Measurements from ENCODE around the gene LMO7. TPM values are rescaled to one million over a fixed set of nuclear protein-coding genes. Genes with fewer than 3 reads are reported as not detected.

Gene LMO7
- total and polyA plus RNA-seq, 2 donors from 2014 or later = 44.0 to 138 TPM

DNA sequence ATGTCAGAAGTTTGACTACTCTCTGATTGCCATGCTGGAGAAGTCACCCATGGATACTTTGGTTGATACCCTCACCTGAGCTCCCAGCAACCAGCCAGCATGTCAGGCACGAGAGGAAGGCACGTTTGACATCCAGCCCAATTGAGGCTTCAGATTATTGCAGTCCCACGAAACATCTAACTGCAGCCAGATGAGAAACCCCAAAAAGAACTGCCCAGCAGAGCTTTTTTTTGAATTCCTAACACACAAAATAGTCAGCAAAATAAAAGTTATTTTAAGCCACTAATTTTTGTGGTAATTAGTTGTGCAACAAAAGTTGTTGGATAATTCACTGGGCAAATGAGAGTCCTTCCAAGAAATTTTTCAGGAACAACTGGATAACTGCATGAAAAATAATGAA, 259.0 kb downstream of the LMO7 start:
- FAIRE-seq = no peak
- H3K9ac ChIP-seq (ENCODE audit: low read length in 3 of 3) = no peak overlapping the region
- intact Hi-C loops (cut with DNase I) = no loop called here
- H3K4me1 ChIP-seq (ENCODE audit: control insufficient read depth in 2 of 3, insufficient read depth in 2 of 3, low read depth in 1 of 3, low read length in 3 of 3) = no peaks in the 10 kb centered on the region
- H3K9me3 ChIP-seq (ENCODE audit: control insufficient read depth in 2 of 3, insufficient read depth in 1 of 3, low read length in 3 of 3) = no peaks in the 10 kb centered on the region
- H3K36me3 ChIP-seq (ENCODE audit: control insufficient read depth in 2 of 3, insufficient read depth in 3 of 3, low read length in 3 of 3) = no peaks in the 10 kb centered on the region
- H3K27ac ChIP-seq (ENCODE audit: low read depth in 2 of 2, low read length in 2 of 2) = no peak overlapping the region
- no peak overlapping the region for H3K4me3 ChIP-seq (ENCODE audit: low read length in 3 of 3)
- H3K27me3 ChIP-seq (ENCODE audit: control insufficient read depth, insufficient read depth, low read length) = no peaks in the 10 kb centered on the region
- DNase-seq = no peak
- no peak for TF ChIP-seq CTCF (IDR thresholded peaks at IDR 0.05; ENCODE audit: borderline replicate concordance, extremely low read depth, insufficient read depth)

GRCh38 chr13:75896271-75896670, 260.1 kb downstream of the LMO7 start:
- H3K9ac ChIP-seq (ENCODE audit: low read length in 3 of 3) = no peak overlapping the region
- no peaks in the 10 kb centered on the region for H3K4me1 ChIP-seq (ENCODE audit: control insufficient read depth in 2 of 3, insufficient read depth in 2 of 3, low read depth in 1 of 3, low read length in 3 of 3)
- H3K27ac ChIP-seq (ENCODE audit: low read depth in 2 of 2, low read length in 2 of 2) = no peak overlapping the region
- DNase-seq = no peak
- H3K4me3 ChIP-seq (ENCODE audit: low read length in 3 of 3) = no peak overlapping the region
- no peak for FAIRE-seq
- no peaks in the 10 kb centered on the region for H3K36me3 ChIP-seq (ENCODE audit: control insufficient read depth in 2 of 3, insufficient read depth in 3 of 3, low read length in 3 of 3)
- TF ChIP-seq CTCF (IDR thresholded peaks at IDR 0.05; ENCODE audit: borderline replicate concordance, extremely low read depth, insufficient read depth) = no peak
- no peaks in the 10 kb centered on the region for H3K9me3 ChIP-seq (ENCODE audit: control insufficient read depth in 2 of 3, insufficient read depth in 1 of 3, low read length in 3 of 3)
- intact Hi-C loops (cut with DNase I) = no loop called here
- H3K27me3 ChIP-seq (ENCODE audit: control insufficient read depth, insufficient read depth, low read length) = no peaks in the 10 kb centered on the region

GRCh38 chr13:75897386-75897785, 261.3 kb downstream of the LMO7 start:
- intact Hi-C loops (cut with DNase I) = no loop called here
- no peak overlapping the region for H3K4me3 ChIP-seq (ENCODE audit: low read length in 3 of 3)
- no peaks in the 10 kb centered on the region for H3K36me3 ChIP-seq (ENCODE audit: control insufficient read depth in 2 of 3, insufficient read depth in 3 of 3, low read length in 3 of 3)
- no peak overlapping the region for H3K9ac ChIP-seq (ENCODE audit: low read length in 3 of 3)
- DNase-seq (peak in 1 of 5 donors; percentile 6), FAIRE-seq (no peak)
- no peak for TF ChIP-seq CTCF (IDR thresholded peaks at IDR 0.05; ENCODE audit: borderline replicate concordance, extremely low read depth, insufficient read depth)
- H3K4me1 ChIP-seq (ENCODE audit: control insufficient read depth in 2 of 3, insufficient read depth in 2 of 3, low read depth in 1 of 3, low read length in 3 of 3) = no peaks in the 10 kb centered on the region
- no peak overlapping the region for H3K27ac ChIP-seq (ENCODE audit: low read depth in 2 of 2, low read length in 2 of 2)
- H3K27me3 ChIP-seq (ENCODE audit: control insufficient read depth, insufficient read depth, low read length) = no peaks in the 10 kb centered on the region
- H3K9me3 ChIP-seq (ENCODE audit: control insufficient read depth in 2 of 3, insufficient read depth in 1 of 3, low read length in 3 of 3) = no peaks in the 10 kb centered on the region

DNA sequence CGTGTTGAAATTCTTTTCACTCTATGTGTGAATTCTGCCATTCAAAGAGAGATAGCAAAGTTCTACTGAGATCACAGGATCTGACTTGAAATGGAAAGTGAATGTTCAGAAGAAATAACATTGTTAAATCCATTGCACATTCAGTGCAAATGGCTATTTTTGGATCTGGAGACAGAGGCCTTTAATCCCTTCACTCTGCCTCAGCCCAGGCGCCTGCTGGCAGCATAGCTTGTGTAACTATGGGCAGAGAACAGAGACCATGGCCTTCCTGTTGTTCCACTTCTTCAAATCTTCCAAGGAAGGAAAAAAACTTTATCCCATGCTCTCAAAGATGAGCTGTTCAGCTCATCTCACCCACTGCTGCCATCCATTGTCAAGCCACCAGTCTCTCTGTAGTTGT, 265.4 kb downstream of the LMO7 start:
- H3K27ac ChIP-seq (ENCODE audit: low read depth in 2 of 2, low read length in 2 of 2) = no peak overlapping the region
- H3K36me3 ChIP-seq (ENCODE audit: control insufficient read depth in 2 of 3, insufficient read depth in 3 of 3, low read length in 3 of 3) = no peaks in the 10 kb centered on the region
- intact Hi-C loops (cut with DNase I) = no loop called here
- no peaks in the 10 kb centered on the region for H3K27me3 ChIP-seq (ENCODE audit: control insufficient read depth, insufficient read depth, low read length)
- H3K4me1 ChIP-seq (ENCODE audit: control insufficient read depth in 2 of 3, insufficient read depth in 2 of 3, low read depth in 1 of 3, low read length in 3 of 3) = no peaks in the 10 kb centered on the region
- H3K9ac ChIP-seq (ENCODE audit: low read length in 3 of 3) = no peak overlapping the region
- H3K4me3 ChIP-seq (ENCODE audit: low read length in 3 of 3) = no peak overlapping the region
- DNase-seq (no peak), FAIRE-seq (no peak)
- no peaks in the 10 kb centered on the region for H3K9me3 ChIP-seq (ENCODE audit: control insufficient read depth in 2 of 3, insufficient read depth in 1 of 3, low read length in 3 of 3)
- TF ChIP-seq CTCF (IDR thresholded peaks at IDR 0.05; ENCODE audit: borderline replicate concordance, extremely low read depth, insufficient read depth) = no peak
